GM23338 (cell line): ENCODE data around the gene PGGHG. TPM values are rescaled to one million over a fixed set of nuclear protein-coding genes. Genes with fewer than 3 reads are reported as not detected.

ENCODE experiments used
- ATAC-seq: fragments of 200-7000 bp; cut with Tn5 transposase; 3 replicates; pipeline ENCODE4 v1.9.1; 2020
- DNase-seq: peaks from one replicate; pipeline ENCODE4 v3.0.0-alpha.2; 2015; ENCODE audit warnings: low spot score
- H2AFZ ChIP-seq: fragments of 200-600 bp; sonication (generic); 2 replicates; pipeline ENCODE4 v1.8.0; 2016; ENCODE audit warnings: antibody characterized with exemption, mild to moderate bottlenecking, moderate library complexity
- H3F3A ChIP-seq: fragments of 200-600 bp; sonication (generic); replicated peaks from 2 replicates; pipeline ENCODE4 v1.8.0; 2017; ENCODE audit warnings: antibody characterized with exemption, mixed run types, low read depth
- H3K27ac ChIP-seq: fragments of 200-600 bp; sonication (generic); 2 replicates; pipeline ENCODE4 v1.6.1; 2016; ENCODE audit warnings: low read depth
- H3K27me3 ChIP-seq: fragments of 200-600 bp; sonication (generic); 2 replicates; pipeline ENCODE4 v1.8.0; 2016; ENCODE audit warnings: mild to moderate bottlenecking, mixed run types, moderate library complexity; ENCODE audit not compliant: insufficient read depth
- H3K36me3 ChIP-seq: fragments of 200-600 bp; sonication (generic); 2 replicates; pipeline ENCODE4 v1.8.0; 2016; ENCODE audit warnings: mild to moderate bottlenecking; ENCODE audit not compliant: insufficient read depth
- H3K4me1 ChIP-seq: fragments of 200-600 bp; sonication (generic); 2 replicates; pipeline ENCODE4 v1.8.0; 2016; ENCODE audit warnings: mild to moderate bottlenecking, moderate library complexity; ENCODE audit not compliant: insufficient read depth
- H3K4me2 ChIP-seq: fragments of 200-600 bp; sonication (generic); 2 replicates; pipeline ENCODE4 v1.7.1; 2017; ENCODE audit warnings: mixed run types
- H3K4me3 ChIP-seq: fragments of 200-600 bp; sonication (generic); 2 replicates; pipeline ENCODE4 v1.6.1; 2016; ENCODE audit warnings: mixed run types
- H3K79me2 ChIP-seq: fragments of 200-600 bp; sonication (generic); replicated peaks from 2 replicates; pipeline ENCODE4 v1.8.0; 2017; ENCODE audit warnings: mild to moderate bottlenecking; ENCODE audit not compliant: insufficient read depth
- H3K9me2 ChIP-seq: fragments of 200-600 bp; sonication (generic); 2 replicates; pipeline ENCODE4 v1.8.0; 2017; ENCODE audit not compliant: insufficient read depth
- H4K20me1 ChIP-seq: fragments of 200-600 bp; sonication (generic); replicated peaks from 2 replicates; pipeline ENCODE4 v1.8.0; 2017; ENCODE audit warnings: mild to moderate bottlenecking; ENCODE audit not compliant: insufficient read depth
- H3K27ac Mint-ChIP-seq: 2 replicates; pipeline ENCODE4 v1.8.0; 2020; ENCODE audit warnings: inconsistent platforms, mild to moderate bottlenecking, moderate library complexity, mixed read lengths
- H3K27me3 Mint-ChIP-seq: 3 replicates; pipeline ENCODE4 v1.8.0; 2022; ENCODE audit warnings: low read depth, mild to moderate bottlenecking, moderate library complexity, mixed read lengths, inconsistent platforms; ENCODE audit not compliant: insufficient read depth, poor library complexity
- H3K36me3 Mint-ChIP-seq: 3 replicates; pipeline ENCODE4 v1.8.0; 2021; ENCODE audit warnings: low read depth, mild to moderate bottlenecking, inconsistent platforms, moderate library complexity, mixed read lengths
- H3K4me1 Mint-ChIP-seq: 3 replicates; pipeline ENCODE4 v1.8.0; 2020; ENCODE audit warnings: mild to moderate bottlenecking, inconsistent platforms, mixed read lengths
- H3K4me3 Mint-ChIP-seq: 3 replicates; pipeline ENCODE4 v1.8.0; 2021; ENCODE audit warnings: moderate library complexity, mild to moderate bottlenecking, inconsistent platforms, mixed read lengths
- H3K9me3 Mint-ChIP-seq: 3 replicates; pipeline ENCODE4 v1.8.0; 2020; ENCODE audit warnings: moderate library complexity, mild to moderate bottlenecking, inconsistent platforms, mixed read lengths
- CREB1 ChIP-seq: fragments of 250-450 bp; sonication (Bioruptor Pico); IDR thresholded peaks from 2 replicates; pipeline ENCODE4 v1.5.0; 2020; ENCODE audit warnings: low read depth, mild to moderate bottlenecking, moderate library complexity
- CTCF ChIP-seq, 2 experiments: fragments of 200-600 bp in 1 of 2; sonication (generic) in 1 of 2; conservative IDR thresholded peaks; 2 replicates each; pipeline versions ENCODE4 v1.5.1 to v1.6.1; 2016 to 2017; ENCODE audit warnings: antibody characterized with exemption in 2 of 2, low read depth in 2 of 2, mild to moderate bottlenecking in 2 of 2, moderate library complexity in 1 of 2
- ETS1 ChIP-seq: IDR thresholded peaks from 2 replicates; pipeline ENCODE4 v1.6.1; 2016; ENCODE audit warnings: antibody characterized with exemption
- EZH2 ChIP-seq: fragments of 200-600 bp; sonication (generic); IDR thresholded peaks from one replicate; pipeline ENCODE4 v1.8.0; 2017; ENCODE audit warnings: antibody characterized with exemption, mild to moderate bottlenecking, low read depth; ENCODE audit not compliant: unreplicated experiment
- EZH2phosphoT487 ChIP-seq: fragments of 200-600 bp; sonication (generic); IDR thresholded peaks from one replicate; pipeline ENCODE4 v1.8.1; 2018; ENCODE audit warnings: antibody characterized with exemption; ENCODE audit not compliant: unreplicated experiment
- JUNB ChIP-seq: IDR thresholded peaks from one replicate; pipeline ENCODE4 v1.6.1; 2016; ENCODE audit warnings: antibody characterized with exemption; ENCODE audit not compliant: unreplicated experiment
- NANOG ChIP-seq: IDR thresholded peaks from 2 replicates; pipeline ENCODE4 v1.6.1; 2016; ENCODE audit warnings: antibody characterized with exemption, borderline replicate concordance
- POLR2AphosphoS5 ChIP-seq: IDR thresholded peaks from 2 replicates; pipeline ENCODE4 v1.6.1; 2016; ENCODE audit warnings: antibody characterized with exemption, low read depth
- STAT1 ChIP-seq: IDR thresholded peaks from one replicate; pipeline ENCODE4 v1.6.1; 2016; ENCODE audit warnings: antibody characterized with exemption; ENCODE audit not compliant: unreplicated experiment
- ZNF462 ChIP-seq: fragments of 250-450 bp; sonication (Bioruptor Pico); IDR thresholded peaks from 2 replicates; pipeline ENCODE4 v1.5.0; 2020; ENCODE audit warnings: mild to moderate bottlenecking, moderate library complexity
- long read RNA-seq: library from polyadenylated mRNA; unstranded; transcript quantifications from one replicate; pipeline ENCODE4 v2.0.0, GENCODE V29; 2020; ENCODE audit not compliant: unreplicated experiment
- polyA plus RNA-seq: library from polyadenylated mRNA; unstranded; fragments of >200 nt; fragmentation: Nextera tagmentation; extraction: Ambion mirVana; gene quantifications from 2 replicates; pipeline ENCODE4 v1.2.1, GENCODE V29; 2016
- total RNA-seq: library from RNA; depleted of rRNA; stranded (reverse); fragments of >200 nt; shearing (Covaris generic); gene quantifications from 2 replicates; pipeline ENCODE4 v1.2.3, GENCODE V29; 2014; rRNA removed

Gene PGGHG
- total RNA-seq: 45.4 and 55.8 TPM in 2 replicates
- 18.1 and 24.9 TPM in 2 replicates for polyA plus RNA-seq
- long read RNA-seq, partial matches to known transcripts: 5 of 8 reads
- long read RNA-seq, other reads (novel, unspliced or antisense): 3 of 8 reads

- peak; percentile 18 for ATAC-seq
- Histone ChIP-seq H3K4me2 (peak within 1 kb of the TSS; percentile 81), H3K9me2 (no peaks in the 10 kb centered on the region), H2AFZ (peak within 1 kb of the TSS; percentile 85; the same call in 1 of the 2 replicates), H3K79me2 (no peaks in the 10 kb centered on the region), H3K4me1 (no peaks in the 10 kb centered on the region; the same call in 1 of the 2 replicates), H4K20me1 (no peaks in the 10 kb centered on the region), H3K27ac (no peak within 1 kb of the TSS), H3K4me3 (peak within 1 kb of the TSS; percentile 62), H3F3A (peaks cover 6% of the 10 kb centered on the region; the same call in 1 of the 2 replicates), H3K36me3 (no peaks in the 10 kb centered on the region), H3K27me3 (peaks cover 26% of the 10 kb centered on the region)
- Mint-ChIP-seq H3K36me3 (peaks cover 11% of the 10 kb centered on the region; the same call in 2 of the 3 replicates), H3K4me3 (peak within 1 kb of the TSS; percentile 75), H3K4me1 (peaks cover 28% of the 10 kb centered on the region), H3K27ac (no peak within 1 kb of the TSS), H3K9me3 (peaks cover 2% of the 10 kb centered on the region; the same call in 1 of the 3 replicates), H3K27me3 (peaks cover 27% of the 10 kb centered on the region)
- TF ChIP-seq EZH2phosphoT487 (peak; percentile 42), EZH2 (peak; percentile 79), STAT1 (no peak), CREB1 (CRISPR knock-in tag) (no peak)
- DNase-seq: no peak
These were observed at the start of gene PGGHG for GRCh38 chr11:288478-289397. Gene PGGHG, plus strand, starts transcription at chr11:289126. Its CDS starts 691 bp downstream, at chr11:289817.

GRCh38 chr11:240315-240714, 48.6 kb upstream of the PGGHG start:
- Mint-ChIP-seq H3K36me3 (peaks cover 35% of the 10 kb centered on the region), H3K27me3 (peaks cover 5% of the 10 kb centered on the region), H3K9me3 (no peaks in the 10 kb centered on the region), H3K4me1 (0 out of 3 replicates have a peak, but pooled peaks cover 3% of the 10 kb centered on the region), H3K4me3 (no peak overlapping the region), H3K27ac (no peak overlapping the region)
- Histone ChIP-seq H3K27ac (no peak overlapping the region), H3K4me2 (no peak overlapping the region), H3K4me1 (peaks cover 8% of the 10 kb centered on the region), H3K36me3 (peaks cover 18% of the 10 kb centered on the region), H2AFZ (no peak overlapping the region), H3K9me2 (no peaks in the 10 kb centered on the region), H3K79me2 (peaks cover 26% of the 10 kb centered on the region), H3K4me3 (no peak overlapping the region), H3K27me3 (no peaks in the 10 kb centered on the region), H4K20me1 (peaks cover 19% of the 10 kb centered on the region; the same call in 1 of the 2 replicates), H3F3A (peaks cover 13% of the 10 kb centered on the region)
- DNase-seq (no peak), ATAC-seq (no peak)
- TF ChIP-seq ETS1 (no peak), STAT1 (no peak), CREB1 (CRISPR knock-in tag) (no peak), ZNF462 (CRISPR knock-in tag) (no peak), JUNB (no peak), NANOG (no peak), POLR2AphosphoS5 (no peak), EZH2 (no peak), CTCF (conservative IDR thresholded peaks at IDR 0.05; ENCODE audit: low read depth in 2 of 2) (no peak)
